PC-3 (cell line): Measurements from ENCODE around the gene TRMT2A. TPM values are rescaled to one million over a fixed set of nuclear protein-coding genes. Genes with fewer than 3 reads are reported as not detected.

Experiments
- ATAC-seq: fragments of 200-7000 bp; cut with Tn5 transposase; 2 replicates; pipeline ENCODE4 v1.9.1; 2020; ENCODE audit warnings: mild to moderate bottlenecking, moderate library complexity
- BruUV-seq: library from RNA; stranded (reverse); fragments of 400-500 nt; replicated peaks from 2 replicates; lab custom pipeline; 2021; lab: Mats Ljungman, UMichigan
- CTCF ChIA-PET: fragments of 300-600 bp; sonication (Branson Sonifier 250); formaldehyde crosslinking; loops from one replicate; lab custom pipeline; 2022; ENCODE audit warnings: antibody characterized with exemption; lab: Charles Lee
- POLR2A ChIA-PET: fragments of 300-600 bp; sonication (Branson Sonifier 250); formaldehyde crosslinking; loops from one replicate; lab custom pipeline; 2022; ENCODE audit warnings: antibody characterized with exemption; ENCODE audit not compliant: unreplicated experiment; lab: Charles Lee
- DNase-seq: peaks from one replicate; pipeline ENCODE4 v3.0.0-alpha.2; 2015
- H2AFZ ChIP-seq: fragments of 300-600 bp; sonication (generic); 2 replicates; pipeline ENCODE4 v1.6.0; 2016; ENCODE audit warnings: antibody characterized with exemption, low read length
- H3F3A ChIP-seq: fragments of 300-600 bp; sonication (generic); one replicate; pipeline ENCODE4 v1.6.0; 2017; ENCODE audit warnings: antibody characterized with exemption, low read length, control low read depth, mild to moderate bottlenecking; ENCODE audit not compliant: unreplicated experiment
- H3K27ac ChIP-seq: fragments of 300-600 bp; sonication (generic); 2 replicates; pipeline ENCODE4 v1.5.1; 2016; ENCODE audit warnings: mild to moderate bottlenecking, low read length
- H3K27me3 ChIP-seq: fragments of 300-600 bp; sonication (generic); 2 replicates; pipeline ENCODE4 v1.6.1; 2016; ENCODE audit warnings: low read length, mixed read lengths
- H3K36me3 ChIP-seq: fragments of 300-600 bp; sonication (generic); 2 replicates; pipeline ENCODE4 v1.6.1; 2016; ENCODE audit warnings: low read depth, mixed run types, low read length, mixed read lengths
- H3K4me1 ChIP-seq: fragments of 300-600 bp; sonication (generic); 2 replicates; pipeline ENCODE4 v1.5.1; 2016; ENCODE audit warnings: low read length; ENCODE audit not compliant: insufficient read depth
- H3K4me2 ChIP-seq: fragments of 300-600 bp; sonication (generic); 2 replicates; pipeline ENCODE4 v1.6.0; 2016; ENCODE audit warnings: low read length
- H3K4me3 ChIP-seq: fragments of 300-600 bp; sonication (generic); 2 replicates; pipeline ENCODE4 v1.5.1; 2016; ENCODE audit warnings: mild to moderate bottlenecking, low read length, mixed read lengths
- H3K79me2 ChIP-seq: fragments of 300-600 bp; sonication (generic); 2 replicates; pipeline ENCODE4 v1.6.1; 2017; ENCODE audit warnings: low read length, mixed read lengths
- H3K9ac ChIP-seq: fragments of 300-600 bp; sonication (generic); 2 replicates; pipeline ENCODE4 v1.6.0; 2016; ENCODE audit warnings: mild to moderate bottlenecking, low read length
- H3K9me2 ChIP-seq: fragments of 300-600 bp; sonication (generic); replicated peaks from 2 replicates; pipeline ENCODE4 v1.6.1; 2016; ENCODE audit warnings: mixed run types, low read length, mixed read lengths
- H3K9me3 ChIP-seq: fragments of 300-600 bp; sonication (generic); 2 replicates; pipeline ENCODE4 v1.6.1; 2016; ENCODE audit warnings: low read length, mixed read lengths
- H4K20me1 ChIP-seq: fragments of 300-600 bp; sonication (generic); 2 replicates; pipeline ENCODE4 v1.6.1; 2016; ENCODE audit warnings: low read length, mixed read lengths
- EZH2 ChIP-seq: fragments of 300-600 bp; sonication (generic); IDR thresholded peaks from one replicate; pipeline ENCODE4 v1.6.1; 2017; ENCODE audit warnings: antibody characterized with exemption, mild to moderate bottlenecking, low read length; ENCODE audit not compliant: unreplicated experiment
- EZH2phosphoT487 ChIP-seq: fragments of 300-600 bp; sonication (generic); IDR thresholded peaks from 2 replicates; pipeline ENCODE4 v1.6.1; 2018; ENCODE audit warnings: mild to moderate bottlenecking, antibody characterized with exemption, low read length, borderline replicate concordance
- intact Hi-C: fragments of 100-400 bp; cut with micrococcal nuclease; formaldehyde crosslinking; loops from 2 replicates; pipeline ENCODE4 v1.9.0; 2023
- total RNA-seq: library from RNA; depleted of rRNA; stranded (reverse); fragments of >200 nt; gene quantifications from 2 replicates; pipeline ENCODE4 v1.2.3, GENCODE V29; 2014
- TF ChIP-seq, protein P1 (sequence below): fragments of 300-600 bp; sonication (generic); conservative IDR thresholded peaks from 2 replicates; pipeline ENCODE4 v1.5.1; 2017; ENCODE audit warnings: antibody characterized with exemption, low read depth, mild to moderate bottlenecking, low read length

TRMT2A gene
- total RNA-seq, 1 experiment from 2014 or later, result 62.1 TPM

GRCh38 chr22:20107951-20108756, 8.9 kb downstream of the TRMT2A start:
- Histone ChIP-seq H3K36me3 (peaks cover 32% of the 10 kb centered on the region), H3K27ac (no peak overlapping the region), H3K27me3 (no peaks in the 10 kb centered on the region), H3K9ac (no peak overlapping the region), H3F3A (no peaks in the 10 kb centered on the region), H3K9me3 (no peaks in the 10 kb centered on the region), H2AFZ (no peak overlapping the region), H4K20me1 (no peaks in the 10 kb centered on the region), H3K4me2 (no peak overlapping the region), H3K4me1 (no peaks in the 10 kb centered on the region), H3K4me3 (no peak overlapping the region), H3K79me2 (peaks cover 8% of the 10 kb centered on the region), H3K9me2 (no peaks in the 10 kb centered on the region)
- TF ChIP-seq, protein P1, sequence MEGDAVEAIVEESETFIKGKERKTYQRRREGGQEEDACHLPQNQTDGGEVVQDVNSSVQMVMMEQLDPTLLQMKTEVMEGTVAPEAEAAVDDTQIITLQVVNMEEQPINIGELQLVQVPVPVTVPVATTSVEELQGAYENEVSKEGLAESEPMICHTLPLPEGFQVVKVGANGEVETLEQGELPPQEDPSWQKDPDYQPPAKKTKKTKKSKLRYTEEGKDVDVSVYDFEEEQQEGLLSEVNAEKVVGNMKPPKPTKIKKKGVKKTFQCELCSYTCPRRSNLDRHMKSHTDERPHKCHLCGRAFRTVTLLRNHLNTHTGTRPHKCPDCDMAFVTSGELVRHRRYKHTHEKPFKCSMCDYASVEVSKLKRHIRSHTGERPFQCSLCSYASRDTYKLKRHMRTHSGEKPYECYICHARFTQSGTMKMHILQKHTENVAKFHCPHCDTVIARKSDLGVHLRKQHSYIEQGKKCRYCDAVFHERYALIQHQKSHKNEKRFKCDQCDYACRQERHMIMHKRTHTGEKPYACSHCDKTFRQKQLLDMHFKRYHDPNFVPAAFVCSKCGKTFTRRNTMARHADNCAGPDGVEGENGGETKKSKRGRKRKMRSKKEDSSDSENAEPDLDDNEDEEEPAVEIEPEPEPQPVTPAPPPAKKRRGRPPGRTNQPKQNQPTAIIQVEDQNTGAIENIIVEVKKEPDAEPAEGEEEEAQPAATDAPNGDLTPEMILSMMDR, result no peak
- TF ChIP-seq EZH2, result no peak
- TF ChIP-seq EZH2phosphoT487, result no peak
- ChIA-PET POLR2A (no interaction called here), CTCF (no interaction called here)
- no TSS peak for BruUV-seq
- ATAC-seq (no peak), DNase-seq (no peak)
- intact Hi-C loops, result no loop called here

DNA sequence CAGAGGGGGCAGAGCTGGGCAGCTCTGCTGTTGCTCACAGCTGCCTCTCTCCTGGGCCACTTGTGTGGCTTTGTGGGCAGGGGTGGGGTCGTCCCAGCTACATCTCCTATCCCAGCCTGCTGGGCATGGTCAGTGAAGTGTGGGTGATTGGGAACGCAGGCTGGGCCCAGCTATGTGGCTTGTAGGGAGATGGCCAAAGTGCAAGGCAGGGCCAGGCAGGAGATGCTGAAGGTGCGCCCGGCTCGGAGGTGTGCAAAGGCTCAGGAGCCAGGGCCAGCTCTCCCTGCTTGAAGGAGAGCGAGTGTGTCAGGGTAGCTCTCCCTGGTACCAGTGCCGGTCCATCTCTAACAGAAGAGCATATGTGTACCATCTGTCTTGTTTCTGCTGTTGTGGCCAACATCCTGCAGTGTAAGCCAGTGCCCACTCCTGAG, 9.5 kb downstream of the TRMT2A start:
- Histone ChIP-seq H2AFZ (no peak overlapping the region), H3K27ac (no peak overlapping the region), H3K9ac (no peak overlapping the region), H3K4me1 (no peaks in the 10 kb centered on the region), H3K9me2 (no peaks in the 10 kb centered on the region), H3K4me3 (no peak overlapping the region), H3K79me2 (peaks cover 10% of the 10 kb centered on the region), H3K9me3 (no peaks in the 10 kb centered on the region), H3K4me2 (no peak overlapping the region), H3F3A (no peaks in the 10 kb centered on the region), H3K27me3 (no peaks in the 10 kb centered on the region), H3K36me3 (peaks cover 28% of the 10 kb centered on the region), H4K20me1 (no peaks in the 10 kb centered on the region)
- POLR2A ChIA-PET, result no interaction called here
- TF ChIP-seq, protein P1, result no peak
- no peak for TF ChIP-seq EZH2
- intact Hi-C loops, result no loop called here
- no TSS peak for BruUV-seq
- CTCF ChIA-PET, result no interaction called here
- ATAC-seq (no peak), DNase-seq (no peak)

GRCh38 chr22:20106849-20107237, 10.2 kb downstream of the TRMT2A start:
- Histone ChIP-seq H3K79me2 (peaks cover 10% of the 10 kb centered on the region), H3K27me3 (no peaks in the 10 kb centered on the region), H3F3A (no peaks in the 10 kb centered on the region), H3K4me2 (no peak overlapping the region), H3K9me3 (no peaks in the 10 kb centered on the region), H3K9ac (no peak overlapping the region), H2AFZ (no peak overlapping the region), H3K4me3 (no peak overlapping the region), H4K20me1 (no peaks in the 10 kb centered on the region), H3K27ac (no peak overlapping the region), H3K4me1 (no peaks in the 10 kb centered on the region), H3K36me3 (peaks cover 24% of the 10 kb centered on the region), H3K9me2 (no peaks in the 10 kb centered on the region)
- intact Hi-C loops, result no loop called here
- no peak for TF ChIP-seq EZH2
- TF ChIP-seq, protein P1, result no peak
- TF ChIP-seq EZH2phosphoT487, result no peak
- CTCF ChIA-PET, result no interaction called here
- DNase-seq (no peak), ATAC-seq (no peak)
- POLR2A ChIA-PET, result no interaction called here
- BruUV-seq, result no TSS peak
